Measurements from ENCODE around the gene ODF4. TPM values are rescaled to one million over a fixed set of nuclear protein-coding genes. Genes with fewer than 3 reads are reported as not detected.

Gene ODF4, protein sequence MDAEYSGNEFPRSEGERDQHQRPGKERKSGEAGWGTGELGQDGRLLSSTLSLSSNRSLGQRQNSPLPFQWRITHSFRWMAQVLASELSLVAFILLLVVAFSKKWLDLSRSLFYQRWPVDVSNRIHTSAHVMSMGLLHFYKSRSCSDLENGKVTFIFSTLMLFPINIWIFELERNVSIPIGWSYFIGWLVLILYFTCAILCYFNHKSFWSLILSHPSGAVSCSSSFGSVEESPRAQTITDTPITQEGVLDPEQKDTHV
- total RNA-seq (not detected), polyA plus RNA-seq (not detected)
- long read RNA-seq, donor 1 = 0 reads
- long read RNA-seq, donor 2 = 0 reads
- long read RNA-seq, donor 3 = 0 reads

DNA sequence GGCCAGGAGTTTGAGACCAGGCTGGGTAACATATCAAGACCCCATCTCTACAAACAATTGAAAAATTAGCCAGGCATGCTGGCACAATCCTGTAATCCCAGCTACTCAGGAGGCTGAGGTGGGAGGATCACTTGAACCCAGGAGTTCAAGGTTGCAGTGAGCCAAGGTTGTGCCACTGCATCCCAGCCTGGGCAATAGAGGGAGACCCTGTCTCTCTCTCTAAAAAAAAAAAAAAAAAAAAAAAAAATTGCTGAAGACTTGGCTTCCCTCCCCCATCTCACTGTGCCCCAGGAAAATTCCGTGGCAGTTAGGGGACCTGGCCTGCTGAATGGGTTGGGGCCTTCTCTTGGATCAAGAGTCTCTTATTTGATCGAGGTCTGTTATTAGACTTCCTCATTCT, at the start of gene ODF4:
Gene ODF4 (plus strand): TSS at position 301 of the 400 bp plus-strand sequence. CDS start 212 bp downstream, outside the sequence.
- no peak within 1 kb of the TSS for H3K4me3 ChIP-seq
- 81 to 88% (median 82%) methylated on average over 2 of the region's 2 CpGs for WGBS, 3 donors
- H3K36me3 ChIP-seq = no peaks in the 10 kb centered on the region
- H3K27me3 ChIP-seq = no peaks in the 10 kb centered on the region
- no peak within 1 kb of the TSS for H3K27ac ChIP-seq
- no peak for DNase-seq
- H3K9me3 ChIP-seq = no peaks in the 10 kb centered on the region
- TF ChIP-seq, protein P1, sequence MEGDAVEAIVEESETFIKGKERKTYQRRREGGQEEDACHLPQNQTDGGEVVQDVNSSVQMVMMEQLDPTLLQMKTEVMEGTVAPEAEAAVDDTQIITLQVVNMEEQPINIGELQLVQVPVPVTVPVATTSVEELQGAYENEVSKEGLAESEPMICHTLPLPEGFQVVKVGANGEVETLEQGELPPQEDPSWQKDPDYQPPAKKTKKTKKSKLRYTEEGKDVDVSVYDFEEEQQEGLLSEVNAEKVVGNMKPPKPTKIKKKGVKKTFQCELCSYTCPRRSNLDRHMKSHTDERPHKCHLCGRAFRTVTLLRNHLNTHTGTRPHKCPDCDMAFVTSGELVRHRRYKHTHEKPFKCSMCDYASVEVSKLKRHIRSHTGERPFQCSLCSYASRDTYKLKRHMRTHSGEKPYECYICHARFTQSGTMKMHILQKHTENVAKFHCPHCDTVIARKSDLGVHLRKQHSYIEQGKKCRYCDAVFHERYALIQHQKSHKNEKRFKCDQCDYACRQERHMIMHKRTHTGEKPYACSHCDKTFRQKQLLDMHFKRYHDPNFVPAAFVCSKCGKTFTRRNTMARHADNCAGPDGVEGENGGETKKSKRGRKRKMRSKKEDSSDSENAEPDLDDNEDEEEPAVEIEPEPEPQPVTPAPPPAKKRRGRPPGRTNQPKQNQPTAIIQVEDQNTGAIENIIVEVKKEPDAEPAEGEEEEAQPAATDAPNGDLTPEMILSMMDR (IDR thresholded peaks at IDR 0.05) = no peak
- TF ChIP-seq EP300 (IDR thresholded peaks at IDR 0.05) = no peak
- TF ChIP-seq POLR2A (IDR thresholded peaks at IDR 0.05) = no peak
- intact Hi-C loops (cut with DNase I) = no loop called here
- H3K4me1 ChIP-seq (ENCODE audit: insufficient read depth) = no peaks in the 10 kb centered on the region

DNA sequence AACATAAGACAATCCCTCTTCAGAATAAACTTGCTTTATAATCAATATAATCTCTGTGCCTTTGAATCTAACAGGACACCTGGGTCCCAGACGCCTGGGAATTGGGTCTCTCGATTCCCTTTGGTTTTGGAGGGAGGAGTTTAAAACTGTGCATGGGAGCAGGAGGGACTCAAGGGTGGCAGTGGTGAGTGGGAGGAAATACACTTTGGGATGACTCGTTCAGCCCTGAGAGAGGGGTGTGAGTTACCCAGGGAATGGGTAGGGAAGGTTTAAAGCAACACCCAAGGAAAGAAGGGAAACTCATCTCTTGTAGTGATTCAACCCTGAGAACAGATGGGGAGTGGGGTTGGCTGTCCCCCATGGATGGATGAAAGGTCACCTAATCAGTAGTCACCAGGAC, 49.6 kb upstream of the ODF4 start:
- H3K27ac ChIP-seq = no peak overlapping the region
- H3K36me3 ChIP-seq = no peaks in the 10 kb centered on the region
- no peaks in the 10 kb centered on the region for H3K27me3 ChIP-seq
- 38 to 51% (median 50%) methylated on average over 3 of the region's 3 CpGs for WGBS, 3 donors
- intact Hi-C loops (cut with DNase I) = loop anchor here in 2 of 4 donors (5.0 to 10.0 kb wide), 3 partner anchors 45 to 175 kb away; partner anchors contain the start of genes ALOXE3 (in 1 of the 2), CTC1 (in 1 of the 2) and PFAS (in 1 of the 2)
- no peak for TF ChIP-seq POLR2A (IDR thresholded peaks at IDR 0.05)
- TF ChIP-seq, protein P1 (IDR thresholded peaks at IDR 0.05) = no peak
- no peak for TF ChIP-seq EP300 (IDR thresholded peaks at IDR 0.05)
- no peak for DNase-seq
- peaks cover 2% of the 10 kb centered on the region for H3K4me1 ChIP-seq (ENCODE audit: insufficient read depth)
- H3K4me3 ChIP-seq = no peak overlapping the region
- no peaks in the 10 kb centered on the region for H3K9me3 ChIP-seq

DNA sequence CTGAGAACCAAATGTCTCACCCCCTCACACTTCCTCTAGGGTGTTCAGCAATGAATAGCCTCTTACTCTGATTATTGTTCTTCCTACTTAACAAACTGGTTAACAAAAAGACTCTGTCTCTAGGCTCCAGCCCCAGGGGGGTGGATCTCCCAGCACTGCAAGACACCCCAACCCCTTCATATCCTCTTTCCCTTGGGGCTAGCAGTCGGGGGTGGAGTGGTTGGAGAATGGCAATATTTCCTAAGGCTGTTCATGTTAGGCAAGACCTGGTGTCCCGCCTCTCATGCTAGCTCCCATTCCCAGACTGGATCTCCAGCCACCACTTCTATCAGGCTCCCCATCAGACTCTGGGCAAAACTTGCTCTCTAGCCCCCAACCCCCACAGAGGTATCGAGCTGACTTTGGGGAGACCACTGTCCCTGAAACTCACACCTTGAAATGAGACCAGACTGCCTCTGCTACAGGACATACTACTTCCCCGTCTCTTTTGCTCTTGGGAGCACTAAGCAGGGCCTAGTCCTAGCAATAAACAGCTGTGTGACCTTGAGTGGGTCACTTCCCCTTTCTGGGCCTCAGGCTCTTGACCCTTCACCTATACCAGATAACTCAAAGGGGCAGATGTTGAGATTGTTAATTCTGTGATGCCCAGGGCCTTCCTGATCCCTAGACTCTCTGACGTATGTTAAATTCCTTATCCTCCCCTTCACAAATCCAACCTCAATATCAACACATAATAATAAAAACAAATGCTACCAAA, 46.8 kb upstream of the ODF4 start:
- H3K4me3 ChIP-seq = no peak overlapping the region
- H3K36me3 ChIP-seq = no peaks in the 10 kb centered on the region
- H3K27ac ChIP-seq = no peak overlapping the region
- H3K4me1 ChIP-seq (ENCODE audit: insufficient read depth) = peaks cover 2% of the 10 kb centered on the region
- WGBS, 3 donors = 80 to 86% (median 86%) methylated on average over 5 of the region's 5 CpGs
- no peaks in the 10 kb centered on the region for H3K9me3 ChIP-seq
- intact Hi-C loops (cut with DNase I) = loop anchor here in 2 of 4 donors (5.0 to 10.0 kb wide), 3 partner anchors 48 to 178 kb away; partner anchors contain the start of genes ALOXE3 (in 1 of the 2), CTC1 (in 1 of the 2) and PFAS (in 1 of the 2)
- H3K27me3 ChIP-seq = no peaks in the 10 kb centered on the region
- no peak for DNase-seq
- TF ChIP-seq POLR2A (IDR thresholded peaks at IDR 0.05) = no peak
- TF ChIP-seq, protein P1 (IDR thresholded peaks at IDR 0.05) = no peak
- no peak for TF ChIP-seq EP300 (IDR thresholded peaks at IDR 0.05)

DNA sequence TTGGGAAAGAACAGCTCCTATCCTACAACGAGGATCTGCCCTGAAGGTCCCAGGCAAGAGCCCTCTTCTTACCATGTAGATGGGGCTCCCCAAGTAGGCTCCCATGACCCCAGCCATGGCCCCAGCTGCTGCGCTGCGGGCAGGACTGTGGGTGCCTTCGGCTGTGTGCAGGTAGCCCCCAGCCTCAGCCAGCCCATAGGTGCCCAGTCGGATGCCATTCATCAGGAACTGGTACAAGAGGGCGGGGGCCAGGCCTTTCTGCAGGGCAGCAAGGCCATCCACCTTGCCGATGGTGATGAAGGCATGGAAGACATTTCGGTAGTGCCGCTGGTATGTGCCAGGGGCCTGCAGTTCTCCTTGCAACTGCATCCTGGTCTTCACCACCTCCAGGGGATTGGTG, 45.3 kb upstream of the ODF4 start:
- DNase-seq = no peak
- intact Hi-C loops (cut with DNase I) = loop anchor here in 2 of 4 donors (5.0 to 10.0 kb wide), 3 partner anchors 50 to 180 kb away; partner anchors contain the start of genes ALOXE3 (in 1 of the 2), CTC1 (in 1 of the 2) and PFAS (in 1 of the 2)
- TF ChIP-seq EP300 (IDR thresholded peaks at IDR 0.05) = no peak
- no peaks in the 10 kb centered on the region for H3K36me3 ChIP-seq
- H3K27ac ChIP-seq = no peak overlapping the region
- H3K4me1 ChIP-seq (ENCODE audit: insufficient read depth) = peaks cover under 1% of the 10 kb centered on the region
- 86 to 95% (median 89%) methylated on average over 9 of the region's 9 CpGs for WGBS, 3 donors
- no peaks in the 10 kb centered on the region for H3K27me3 ChIP-seq
- no peak overlapping the region for H3K4me3 ChIP-seq
- no peaks in the 10 kb centered on the region for H3K9me3 ChIP-seq

Data from ovary (tissue), 10 donors.